ENCODE data around the gene CDH4. TPM values are rescaled to one million over a fixed set of nuclear protein-coding genes. Genes with fewer than 3 reads are reported as not detected.

Gene CDH4
- total RNA-seq, 3 donors from 2014 or later (not counting 1 experiment from before 2014, with no cell fraction given) = 0.18 TPM; not detected in 2

- peaks cover 19% of the 10 kb centered on the region for H3K9me3 ChIP-seq (ENCODE audit: control insufficient read depth, insufficient read depth, low read length)
- ATAC-seq = no peak
- no peak overlapping the region for H3K4me3 ChIP-seq (ENCODE audit: low read length)
- intact Hi-C loops (cut with micrococcal nuclease) = no loop called here
- H3K27ac ChIP-seq (ENCODE audit: low read length) = no peak overlapping the region
- no peaks in the 10 kb centered on the region for H3K36me3 ChIP-seq (ENCODE audit: control insufficient read depth, insufficient read depth, low read length)
- DNase-seq = no peak
- no peaks in the 10 kb centered on the region for H3K27me3 Mint-ChIP-seq (ENCODE audit: low read depth in 2 of 2)
- peaks cover 2 to 4% of the 10 kb centered on the region in 2 donors for H3K9me3 Mint-ChIP-seq
- H3K4me1 ChIP-seq (ENCODE audit: control insufficient read depth, insufficient read depth, low read length) = no peaks in the 10 kb centered on the region
- H3K27me3 ChIP-seq (ENCODE audit: control insufficient read depth, insufficient read depth, low read length) = no peaks in the 10 kb centered on the region
- no peaks in the 10 kb centered on the region for H3K4me1 Mint-ChIP-seq
- no peak for TF ChIP-seq CTCF (IDR thresholded peaks at IDR 0.05)
- no peak overlapping the region for H3K4me3 Mint-ChIP-seq
- no peak overlapping the region for H3K27ac Mint-ChIP-seq
- no peaks in the 10 kb centered on the region for H3K36me3 Mint-ChIP-seq
- 91% methylated on average over 18 of the region's 19 CpGs for WGBS (ENCODE audit: insufficient coverage)
These were observed 144.3 kb downstream of the CDH4 start for GRCh38 chr20:61396262-61396848.

GRCh38 chr20:61397146-61397545 is 145.1 kb downstream of the CDH4 start:
- WGBS (ENCODE audit: insufficient coverage) = 93% methylated on average over 13 of the region's 13 CpGs

GRCh38 chr20:61397790-61398189 is 145.7 kb downstream of the CDH4 start:
- H3K4me3 Mint-ChIP-seq = no peak overlapping the region
- H3K4me3 ChIP-seq (ENCODE audit: low read length) = no peak overlapping the region
- no peaks in the 10 kb centered on the region for H3K27me3 Mint-ChIP-seq (ENCODE audit: low read depth in 2 of 2)
- no peak for TF ChIP-seq CTCF (IDR thresholded peaks at IDR 0.05)
- no peaks in the 10 kb centered on the region for H3K36me3 ChIP-seq (ENCODE audit: control insufficient read depth, insufficient read depth, low read length)
- ATAC-seq (no peak), DNase-seq (no peak)
- peaks cover 2 to 4% of the 10 kb centered on the region in 2 donors for H3K9me3 Mint-ChIP-seq
- 91% methylated on average over 12 of the region's 12 CpGs for WGBS (ENCODE audit: insufficient coverage)
- no peaks in the 10 kb centered on the region for H3K36me3 Mint-ChIP-seq
- H3K27ac Mint-ChIP-seq = no peak overlapping the region
- H3K9me3 ChIP-seq (ENCODE audit: control insufficient read depth, insufficient read depth, low read length) = peaks cover 19% of the 10 kb centered on the region
- H3K27me3 ChIP-seq (ENCODE audit: control insufficient read depth, insufficient read depth, low read length) = no peaks in the 10 kb centered on the region
- intact Hi-C loops (cut with micrococcal nuclease) = no loop called here
- no peak overlapping the region for H3K27ac ChIP-seq (ENCODE audit: low read length)
- H3K4me1 ChIP-seq (ENCODE audit: control insufficient read depth, insufficient read depth, low read length) = no peaks in the 10 kb centered on the region
- no peaks in the 10 kb centered on the region for H3K4me1 Mint-ChIP-seq

More at GRCh38 chr20:61397146-61397545, 145.1 kb downstream of the CDH4 start:
- no peak overlapping the region for H3K4me3 Mint-ChIP-seq
- Histone ChIP-seq H3K9me3 (ENCODE audit: control insufficient read depth, insufficient read depth, low read length) (peaks cover 19% of the 10 kb centered on the region), H3K27ac (ENCODE audit: low read length) (no peak overlapping the region), H3K36me3 (ENCODE audit: control insufficient read depth, insufficient read depth, low read length) (no peaks in the 10 kb centered on the region), H3K4me1 (ENCODE audit: control insufficient read depth, insufficient read depth, low read length) (no peaks in the 10 kb centered on the region), H3K4me3 (ENCODE audit: low read length) (no peak overlapping the region), H3K27me3 (ENCODE audit: control insufficient read depth, insufficient read depth, low read length) (no peaks in the 10 kb centered on the region)
- TF ChIP-seq CTCF (IDR thresholded peaks at IDR 0.05) = no peak
- intact Hi-C loops (cut with micrococcal nuclease) = no loop called here
- no peaks in the 10 kb centered on the region for H3K4me1 Mint-ChIP-seq
- no peak for DNase-seq
- ATAC-seq = no peak
- no peak overlapping the region for H3K27ac Mint-ChIP-seq
- no peaks in the 10 kb centered on the region for H3K27me3 Mint-ChIP-seq (ENCODE audit: low read depth in 2 of 2)
- no peaks in the 10 kb centered on the region for H3K36me3 Mint-ChIP-seq
- H3K9me3 Mint-ChIP-seq = peaks cover 2 to 4% of the 10 kb centered on the region in 2 donors

- 90% methylated on average over 7 of the region's 7 CpGs for WGBS (ENCODE audit: insufficient coverage)
- intact Hi-C loops (cut with micrococcal nuclease) = no loop called here
- Histone ChIP-seq H3K36me3 (ENCODE audit: control insufficient read depth, insufficient read depth, low read length) (no peaks in the 10 kb centered on the region), H3K9me3 (ENCODE audit: control insufficient read depth, insufficient read depth, low read length) (peaks cover 19% of the 10 kb centered on the region), H3K27me3 (ENCODE audit: control insufficient read depth, insufficient read depth, low read length) (no peaks in the 10 kb centered on the region), H3K4me3 (ENCODE audit: low read length) (no peak overlapping the region), H3K4me1 (ENCODE audit: control insufficient read depth, insufficient read depth, low read length) (no peaks in the 10 kb centered on the region), H3K27ac (ENCODE audit: low read length) (no peak overlapping the region)
- H3K9me3 Mint-ChIP-seq = peaks cover 2 to 4% of the 10 kb centered on the region in 2 donors
- H3K4me3 Mint-ChIP-seq = no peak overlapping the region
- TF ChIP-seq CTCF (IDR thresholded peaks at IDR 0.05) = no peak
- no peak overlapping the region for H3K27ac Mint-ChIP-seq
- no peak for ATAC-seq
- no peaks in the 10 kb centered on the region for H3K36me3 Mint-ChIP-seq
- H3K4me1 Mint-ChIP-seq = no peaks in the 10 kb centered on the region
- no peaks in the 10 kb centered on the region for H3K27me3 Mint-ChIP-seq (ENCODE audit: low read depth in 2 of 2)
- DNase-seq = no peak
These were observed 147.4 kb downstream of the CDH4 start for GRCh38 chr20:61399433-61399832.
